GM20431 (cell line): ENCODE results near the gene DNAJA2.
"Not testable (repeated sequence)": the region's sequence is repeated elsewhere in the genome, so short reads cannot be mapped to it uniquely, and the experiment has no call there.

ENCODE experiments used
- in situ Hi-C: fragments of 300-500 bp; cut with MseI, MboI; formaldehyde crosslinking; loops from one replicate; pipeline ENCODE4 v1.15.0; 2020; ENCODE audit warnings: low sequenced_read_pairs; ENCODE audit not compliant: unreplicated experiment

Gene DNAJA2

DNA sequence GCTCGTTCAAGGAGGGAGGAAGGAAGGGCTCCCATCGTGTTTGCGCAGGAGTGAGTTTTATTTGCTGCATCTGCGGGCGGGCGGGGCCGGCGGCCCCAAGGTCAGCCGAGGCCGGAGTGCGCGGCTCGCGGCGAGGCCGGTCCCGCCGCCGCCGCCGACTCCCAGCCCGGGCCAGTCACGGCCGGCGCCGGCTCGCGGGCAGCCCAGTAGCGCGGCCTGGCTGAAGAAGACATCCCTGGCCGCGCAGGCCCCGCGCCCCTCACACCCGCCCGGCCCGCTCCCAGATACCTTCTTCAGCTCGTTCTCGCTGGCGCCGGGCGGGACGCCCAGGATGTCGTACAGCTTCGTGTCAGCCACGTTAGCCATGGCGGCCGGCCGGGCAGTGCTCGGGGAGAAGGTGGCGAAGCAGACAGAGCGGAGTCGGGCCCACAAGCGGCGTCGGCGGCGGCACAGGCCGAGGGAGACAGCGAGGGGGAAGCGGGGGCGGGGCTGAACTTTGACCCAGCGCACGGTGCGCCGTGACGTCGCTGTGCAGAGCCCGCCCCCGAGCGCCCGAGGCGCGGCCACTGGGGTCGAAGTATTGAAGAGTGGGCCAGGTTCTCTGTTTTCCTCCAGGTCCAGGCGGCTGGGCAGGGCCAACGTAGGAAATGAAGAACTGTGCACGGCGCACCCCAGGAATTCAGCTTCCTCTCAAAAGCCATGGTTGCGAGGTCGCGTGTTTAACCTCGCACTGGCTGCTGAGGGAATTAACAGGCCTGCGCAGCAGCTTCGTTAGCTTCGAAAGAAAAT lies at the start of gene DNAJA2:
Gene DNAJA2 (minus strand): TSS at position 468 of the 789 bp plus-strand sequence. CDS start 102 bp downstream, at position 366.
- in situ Hi-C loops: loop anchor here (25.0 kb wide), 2 partner anchors 164 to 1189 kb away; partner anchors contain the start of genes ABCC12 and NETO2

DNA sequence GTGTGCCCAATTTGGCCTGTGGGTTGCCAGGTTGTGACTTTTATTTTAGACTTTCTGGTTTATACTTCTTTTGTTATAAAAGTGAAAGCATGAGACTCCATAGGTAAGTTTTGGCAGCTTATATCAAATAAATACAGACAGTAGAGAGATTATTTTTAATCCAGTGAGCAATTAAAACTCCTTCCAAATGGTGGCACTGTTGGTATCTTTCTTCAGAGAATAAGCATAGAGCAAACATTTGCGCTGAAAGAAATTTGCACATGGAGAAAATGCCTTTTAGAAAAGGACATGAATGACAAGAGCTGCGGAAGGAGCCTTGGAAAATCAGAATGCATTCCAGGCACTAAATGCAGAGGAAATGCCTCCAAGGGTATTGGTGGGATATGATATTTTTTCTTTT lies 46.1 kb upstream of the DNAJA2 start:
- in situ Hi-C loops: no loop called here

DNA sequence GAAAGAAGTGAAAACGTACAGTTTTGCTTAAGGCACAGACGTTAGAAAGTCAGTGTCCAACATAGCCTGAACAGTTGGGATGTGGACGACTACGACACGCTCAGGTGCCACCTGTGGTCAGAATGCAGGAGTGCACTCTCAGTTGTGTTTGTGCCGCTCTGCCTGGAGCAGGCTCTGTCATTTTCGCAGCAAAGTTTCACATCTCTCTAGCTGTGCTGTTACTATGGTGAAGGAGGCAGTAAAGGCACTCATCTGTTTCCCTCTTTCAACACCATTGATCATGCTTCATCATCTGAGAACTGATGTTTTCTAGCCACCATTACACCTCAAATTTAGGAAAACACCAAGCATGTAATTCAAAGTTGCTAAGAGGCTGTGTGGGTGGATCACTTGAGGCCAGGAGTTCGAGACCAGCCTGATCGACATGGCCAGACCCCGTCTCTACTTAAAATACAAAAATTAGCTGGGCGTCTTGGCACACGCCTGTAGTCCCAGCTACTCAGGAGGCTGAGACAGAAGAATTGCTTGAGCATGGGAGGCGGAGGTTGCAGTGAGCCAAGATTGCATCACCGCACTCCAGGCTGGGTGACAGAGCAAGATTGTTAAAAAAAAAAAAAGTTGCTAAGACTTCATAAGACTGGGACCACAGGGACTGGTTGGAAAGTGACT lies 44.9 kb upstream of the DNAJA2 start:
- in situ Hi-C loops: no loop called here

DNA sequence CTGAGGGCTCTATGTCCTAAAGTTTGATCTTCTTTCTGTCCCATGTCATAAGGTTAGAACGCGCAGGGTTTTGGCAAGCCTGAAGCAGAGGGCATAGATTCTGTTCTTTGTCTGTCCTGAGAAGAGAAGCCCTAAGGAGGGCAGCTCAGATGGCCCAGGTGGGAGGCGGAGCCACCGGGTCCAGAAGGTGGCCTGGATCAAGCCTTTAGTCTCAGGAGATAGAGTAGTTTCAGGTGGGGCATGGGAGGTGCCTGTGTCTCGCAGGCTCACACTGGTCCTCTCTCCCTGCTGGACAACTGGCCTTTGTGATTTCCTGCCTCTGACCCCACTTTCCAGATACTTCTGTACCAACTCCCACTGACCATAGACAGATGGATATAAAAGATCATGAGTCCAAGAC lies 44.2 kb upstream of the DNAJA2 start:
- in situ Hi-C loops: no loop called here

DNA sequence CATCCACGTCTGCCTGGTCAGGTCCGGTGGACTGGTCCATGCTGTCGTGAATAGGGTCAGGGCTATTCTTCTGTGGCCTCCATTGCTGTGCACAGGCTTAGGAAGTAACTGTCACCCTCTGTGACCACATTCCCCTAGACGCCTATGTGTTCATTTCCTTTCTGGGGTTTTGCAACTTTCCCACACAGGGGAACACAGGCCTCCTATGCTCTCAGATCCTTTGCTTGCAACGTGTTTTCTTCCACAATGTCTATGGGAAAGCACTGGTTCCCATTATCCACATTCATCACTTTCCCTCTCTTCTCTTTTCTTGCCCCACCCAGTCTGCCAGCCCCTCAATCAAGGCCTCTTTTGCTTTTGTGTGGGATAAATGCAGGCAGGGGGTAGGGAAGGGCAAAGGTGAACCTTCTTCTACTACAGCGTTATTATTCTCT lies 43.2 kb upstream of the DNAJA2 start:
- in situ Hi-C loops: no loop called here

DNA sequence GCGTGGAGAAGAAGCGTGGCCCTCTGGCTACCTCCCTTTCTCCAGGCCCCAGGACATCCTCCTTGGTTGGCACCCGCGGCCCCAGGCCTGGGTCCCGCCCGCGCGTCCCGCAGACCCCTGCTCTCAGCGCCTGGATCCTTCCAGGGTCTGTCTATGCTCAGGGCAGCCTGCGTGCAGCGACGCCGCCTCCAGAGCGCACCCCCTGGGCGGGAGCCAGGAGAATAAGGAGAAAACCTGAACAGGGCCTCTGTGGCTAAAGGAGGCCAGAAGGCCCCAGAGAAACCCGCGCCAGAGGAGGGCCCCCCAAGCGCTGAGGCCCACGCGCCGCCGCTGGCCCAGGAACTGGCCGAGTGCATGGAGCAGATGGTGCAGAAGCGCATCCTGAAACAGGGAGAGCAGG lies 40.4 kb upstream of the DNAJA2 start:
- in situ Hi-C loops: no loop called here

DNA sequence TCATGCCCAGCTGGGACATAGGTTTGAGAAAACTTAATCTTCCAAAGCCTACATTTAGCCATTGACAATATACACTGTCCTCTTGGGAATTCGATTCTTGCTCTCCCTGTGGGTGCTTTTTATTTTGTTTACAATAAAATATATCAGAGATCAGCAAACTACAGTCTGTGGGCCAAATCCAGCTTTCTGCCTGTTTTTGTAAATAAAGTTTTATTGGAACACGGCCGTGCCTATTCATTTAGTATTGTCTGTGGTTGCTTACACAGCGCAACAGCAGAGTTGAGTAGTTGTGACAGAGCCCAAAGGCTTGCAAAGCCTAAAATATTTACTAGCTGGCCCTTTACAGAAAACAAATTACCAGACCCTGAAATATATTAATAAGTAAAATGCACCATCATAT lies 39.7 kb upstream of the DNAJA2 start:
- in situ Hi-C loops: no loop called here

DNA sequence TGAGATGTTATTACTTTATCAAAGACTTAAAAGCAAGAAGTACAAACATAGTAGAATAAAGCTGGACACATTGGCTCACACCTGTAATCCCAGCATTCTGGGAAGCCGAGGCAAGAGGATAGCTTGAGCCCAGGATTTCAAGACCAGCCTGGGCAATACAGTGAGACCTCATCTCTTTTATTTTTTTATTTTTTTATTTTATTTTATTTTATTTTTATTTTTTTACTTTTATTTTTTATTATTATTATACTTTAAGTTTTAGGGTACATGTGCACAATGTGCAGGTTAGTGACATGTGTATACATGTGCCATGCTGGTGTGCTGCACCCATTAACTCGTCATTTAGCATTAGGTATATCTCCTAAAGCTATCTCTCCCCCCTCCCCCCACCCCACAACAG lies 37.3 kb upstream of the DNAJA2 start:
- in situ Hi-C loops: not testable (repeated sequence)

DNA sequence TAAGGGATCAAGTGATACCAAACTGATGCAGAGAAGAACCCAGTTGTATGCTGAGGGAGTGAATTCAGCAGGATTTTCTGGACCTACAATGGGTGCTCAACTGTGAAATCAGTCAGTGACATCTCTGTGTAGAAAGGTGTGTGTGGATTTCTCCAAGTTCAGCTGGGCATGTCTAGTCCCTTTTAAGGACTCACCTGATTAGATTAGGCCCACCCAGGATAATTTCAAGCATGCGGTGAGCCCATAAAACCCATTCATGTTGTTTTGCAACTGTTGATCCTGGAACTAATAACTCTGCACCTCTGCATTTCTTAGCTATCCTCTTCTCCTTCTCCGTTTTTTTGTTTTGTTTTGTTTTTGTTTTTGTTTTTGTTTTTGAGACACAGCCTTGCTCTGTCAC lies 35.1 kb upstream of the DNAJA2 start:
- in situ Hi-C loops: no loop called here

DNA sequence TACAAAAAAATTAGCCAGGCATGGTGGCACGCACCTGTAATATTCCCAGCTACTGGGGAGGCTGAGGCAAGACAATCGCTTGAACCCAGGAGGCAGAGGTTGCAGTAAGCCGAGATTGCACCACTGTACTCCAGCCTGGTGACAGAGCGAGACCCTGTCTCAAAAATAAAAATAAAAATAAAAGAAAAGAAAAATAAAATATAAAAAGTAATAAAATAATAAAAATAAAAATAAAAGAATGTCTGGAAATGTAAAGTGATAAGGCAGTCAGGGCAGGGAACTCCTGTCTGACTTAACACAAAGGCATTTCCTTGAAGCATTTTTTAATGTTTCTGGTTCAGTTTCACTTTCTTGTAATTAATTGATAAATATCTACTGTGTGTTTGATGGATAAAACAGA lies 34.7 kb upstream of the DNAJA2 start:
- in situ Hi-C loops: no loop called here

DNA sequence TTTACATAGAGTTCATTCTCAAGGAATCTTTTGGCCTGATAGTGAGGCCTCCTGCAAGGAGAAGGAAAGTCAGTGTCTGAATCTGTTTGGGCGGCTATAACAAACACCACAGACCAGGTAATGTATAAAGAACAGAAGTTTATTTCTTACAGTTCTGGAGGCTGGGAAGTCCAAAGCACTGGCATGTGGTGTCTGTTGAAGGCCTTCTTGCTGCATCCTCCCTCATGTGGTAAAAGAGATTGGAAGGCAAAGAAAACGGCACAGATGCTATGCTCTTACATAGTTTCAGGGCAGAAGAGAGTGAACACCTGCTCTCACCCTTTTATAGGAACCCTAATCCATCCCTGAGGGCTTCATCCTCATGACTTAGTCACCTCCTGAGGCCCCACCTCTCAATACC lies 31.2 kb upstream of the DNAJA2 start:
- in situ Hi-C loops: no loop called here

DNA sequence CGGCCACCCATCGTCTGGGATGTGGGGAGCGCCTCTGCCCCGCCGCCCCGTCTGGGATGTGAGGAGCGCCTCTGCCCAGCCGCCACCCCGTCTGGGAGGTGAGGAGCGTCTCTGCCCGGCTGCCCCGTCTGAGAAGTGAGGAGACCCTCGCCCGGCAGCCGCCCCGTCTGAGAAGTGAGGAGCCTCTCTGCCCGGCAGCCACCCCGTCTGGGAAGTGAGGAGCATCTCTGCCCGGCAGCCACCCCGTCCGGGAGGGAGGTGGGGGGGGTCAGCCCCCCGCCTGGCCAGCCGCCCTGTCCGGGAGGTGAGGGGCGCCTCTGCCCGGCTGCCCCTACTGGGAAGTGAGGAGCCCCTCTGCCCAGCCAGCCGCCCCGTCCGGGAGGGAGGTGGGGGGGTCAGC lies 26.6 kb upstream of the DNAJA2 start:
- in situ Hi-C loops: not testable (repeated sequence)

DNA sequence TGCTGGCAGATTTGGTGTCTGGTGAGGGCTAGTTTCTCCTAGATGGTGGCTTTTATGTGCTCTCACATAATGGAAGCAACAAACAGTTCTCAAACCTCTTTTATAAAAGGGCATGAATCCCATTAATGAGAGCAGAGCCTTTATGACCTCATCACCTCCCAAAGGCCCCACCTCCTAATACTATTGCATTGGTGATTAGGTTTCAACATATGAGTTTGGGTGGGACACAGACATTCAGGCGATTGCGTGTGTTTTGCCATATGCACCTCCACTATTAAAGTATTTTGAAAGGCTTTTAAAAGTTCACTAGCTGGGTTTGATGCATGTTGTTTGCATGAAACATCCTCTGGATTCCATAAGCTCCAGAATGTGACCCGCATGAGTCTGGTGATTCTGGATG lies 24.4 kb upstream of the DNAJA2 start:
- in situ Hi-C loops: no loop called here

DNA sequence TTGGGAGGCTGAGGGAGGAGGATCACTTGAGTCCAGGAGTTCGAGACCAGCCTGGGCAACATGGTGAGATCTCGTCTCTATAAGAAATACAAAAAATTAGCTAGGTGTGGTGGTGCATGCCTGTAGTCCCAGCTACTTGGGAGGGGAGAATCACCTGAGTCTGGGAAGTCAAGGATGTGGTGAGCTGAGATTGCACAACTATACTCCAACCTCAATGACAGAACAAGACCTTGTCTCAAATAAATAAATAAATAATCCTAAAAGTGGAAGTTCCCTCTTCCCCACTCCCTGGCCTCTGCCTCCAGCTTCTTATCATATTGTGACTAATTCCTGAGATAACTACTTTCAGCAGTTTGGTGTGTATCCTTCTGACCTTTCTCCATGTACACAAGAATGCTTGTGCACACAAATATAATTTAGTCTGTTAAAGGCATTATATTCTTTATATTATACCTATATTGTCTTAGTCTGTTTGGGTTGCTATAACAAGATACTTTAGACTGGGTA lies 23.5 kb upstream of the DNAJA2 start:
- in situ Hi-C loops: no loop called here

DNA sequence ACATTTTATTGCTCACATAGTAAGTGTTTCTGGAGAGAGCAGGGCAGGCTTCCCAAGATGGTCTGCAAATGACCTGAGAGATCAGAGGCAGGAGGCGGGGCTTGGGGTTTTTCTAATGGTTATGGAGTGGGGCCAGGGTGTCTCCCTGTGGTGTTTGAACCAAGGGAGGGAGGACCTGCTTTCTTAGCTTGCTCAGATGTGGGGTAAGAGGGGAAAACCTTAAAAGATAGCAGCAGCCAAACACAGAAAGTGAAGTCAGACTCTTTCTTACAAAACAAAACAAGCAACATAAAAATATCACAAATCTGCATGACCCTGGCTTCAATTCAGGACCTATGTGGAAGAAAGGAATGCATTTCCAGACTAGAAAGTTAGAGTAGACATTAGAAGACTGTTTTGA lies 22.9 kb upstream of the DNAJA2 start:
- in situ Hi-C loops: no loop called here

DNA sequence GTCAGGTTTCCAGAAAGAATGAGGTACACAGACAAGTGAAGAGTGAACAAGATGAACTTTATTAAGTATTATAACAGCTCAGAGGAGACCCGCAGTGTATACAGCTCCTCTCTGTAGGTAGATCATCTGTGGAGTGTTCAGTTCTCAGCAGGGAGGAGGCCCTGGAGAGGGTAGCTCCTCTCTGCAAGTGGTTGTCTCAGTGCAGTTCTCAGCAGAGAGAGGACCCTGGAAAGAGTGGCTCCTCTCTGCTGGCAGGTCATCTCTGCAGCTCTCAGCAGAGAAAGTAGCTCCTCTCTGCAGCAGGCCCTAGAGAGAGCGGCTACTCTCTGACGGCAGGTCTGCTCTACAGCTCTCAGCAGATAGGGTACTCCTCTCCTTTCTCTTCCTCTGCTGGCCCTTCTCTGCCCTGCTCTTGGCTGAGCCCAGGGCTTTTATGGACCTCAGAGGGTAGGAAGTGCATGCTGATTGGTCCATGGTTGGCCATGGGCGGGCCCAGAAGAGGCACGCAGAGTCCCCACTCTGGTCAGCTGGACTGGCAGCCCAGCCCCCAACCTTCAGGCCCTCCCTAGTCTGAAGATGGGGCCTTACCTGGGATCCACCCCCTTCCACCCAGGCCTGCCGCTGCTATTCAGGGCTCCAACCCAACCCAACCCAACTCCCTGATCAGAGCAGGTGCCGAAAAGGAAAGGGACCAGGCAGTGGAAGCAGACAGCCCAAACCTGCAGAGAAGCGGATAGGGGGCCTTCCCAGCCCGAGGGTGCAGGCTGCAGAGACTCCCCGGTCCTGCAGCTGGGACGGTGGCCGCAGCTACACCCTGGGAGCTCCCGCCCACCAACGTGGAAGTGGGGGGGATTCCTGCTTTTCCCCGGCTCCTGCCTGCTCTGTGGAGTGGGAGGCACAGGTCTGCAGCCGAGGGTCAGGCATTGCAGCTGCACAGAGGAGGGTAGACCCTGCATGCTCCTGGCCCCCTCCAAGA lies 18.5 kb upstream of the DNAJA2 start:
- in situ Hi-C loops: no loop called here

DNA sequence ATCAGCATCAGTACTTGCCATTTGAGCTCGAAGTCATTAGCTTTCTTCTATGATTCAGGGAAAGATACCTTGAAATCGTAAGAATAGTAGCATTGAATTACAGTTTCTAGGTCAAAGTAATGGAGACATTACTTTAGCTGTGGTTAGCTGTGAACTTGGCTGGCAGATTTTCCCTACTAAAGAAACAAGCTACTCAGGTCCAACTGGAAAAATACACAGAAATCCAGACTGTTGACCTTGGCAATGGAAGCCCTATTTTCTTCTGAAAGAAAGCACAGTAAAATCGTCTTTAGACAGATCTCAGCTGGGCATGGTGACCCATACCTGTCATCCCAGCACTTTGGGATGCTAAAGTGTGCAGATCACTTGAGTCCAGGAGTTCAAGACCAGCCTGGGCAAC lies 13.4 kb upstream of the DNAJA2 start:
- in situ Hi-C loops: no loop called here

DNA sequence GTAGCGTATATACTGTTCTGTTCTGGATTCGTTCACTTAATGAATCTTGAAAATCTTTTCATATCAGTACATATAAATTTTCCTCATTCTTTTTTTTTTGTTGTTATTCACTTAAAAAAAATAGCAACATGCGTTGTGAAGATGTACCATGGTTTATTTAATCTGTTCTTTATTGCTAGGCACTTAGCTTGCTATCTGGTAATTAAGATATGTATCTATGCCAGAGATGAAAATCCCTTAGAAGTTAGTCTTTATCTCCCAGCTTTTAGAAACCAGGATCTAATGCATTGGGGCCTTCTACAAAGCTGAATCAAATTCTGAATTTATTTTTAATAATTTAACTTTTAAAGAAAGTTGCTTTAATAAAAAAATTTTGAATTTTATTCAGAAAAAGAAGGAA lies 13.0 kb upstream of the DNAJA2 start:
- in situ Hi-C loops: no loop called here

DNA sequence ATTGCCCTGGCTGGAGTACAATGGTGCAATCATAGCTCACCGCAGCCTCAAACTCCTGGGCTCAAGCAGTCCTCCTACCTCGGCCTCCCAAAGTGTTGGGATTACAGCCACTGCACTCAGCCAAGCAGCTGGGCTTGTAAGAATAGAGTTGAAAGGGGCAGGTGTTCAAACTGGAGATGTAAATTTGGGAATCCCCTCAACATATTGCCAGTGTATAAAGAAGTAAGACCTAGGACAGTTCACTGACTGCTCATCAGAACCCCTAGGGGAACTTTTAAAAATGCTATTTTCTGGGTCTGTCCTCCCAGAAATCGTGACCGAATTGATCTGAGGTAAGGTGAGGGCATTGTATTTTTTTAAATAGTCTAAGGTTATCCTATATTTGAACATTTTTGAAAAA lies 8.9 kb upstream of the DNAJA2 start:
- in situ Hi-C loops: no loop called here

DNA sequence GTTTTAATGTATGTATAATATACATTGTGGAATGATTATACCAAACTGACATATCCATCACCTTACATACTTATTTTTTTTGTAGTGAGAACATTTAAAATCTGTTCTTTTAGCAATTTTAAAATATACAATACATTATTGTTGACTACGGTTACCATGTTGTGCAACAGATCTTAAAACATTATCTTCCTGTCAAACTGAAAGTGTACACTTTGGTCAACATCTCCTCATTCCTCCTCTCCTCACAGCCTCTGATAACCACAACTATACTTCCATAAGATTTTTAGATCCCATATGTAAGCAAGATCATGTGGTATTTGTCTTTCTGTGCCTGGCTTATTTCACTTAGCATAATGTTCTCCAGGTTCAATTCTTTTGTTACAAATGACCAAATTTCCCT lies 7.5 kb upstream of the DNAJA2 start:
- in situ Hi-C loops: no loop called here
